SJCRH30 (cell line): ENCODE results near the gene SNAI3. TPM values are rescaled to one million over a fixed set of nuclear protein-coding genes. Genes with fewer than 3 reads are reported as not detected.
A peak's percentile ranks its signal among the peaks of the same experiment; 100 is the strongest.

Experiments
- DNase-seq, 2 experiments: peaks; one replicate each; pipeline ENCODE4 v3.0.0-alpha.2; 2015 to 2020
- H3K27ac ChIP-seq: fragments of 250-450 bp; sonication (Bioruptor Pico); 2 replicates; pipeline ENCODE4 v1.5.1; 2020; ENCODE audit warnings: mild to moderate bottlenecking, moderate library complexity
- H3K27me3 ChIP-seq: fragments of 250-450 bp; sonication (Bioruptor Pico); 2 replicates; pipeline ENCODE4 v1.5.1; 2020; ENCODE audit warnings: mild to moderate bottlenecking, moderate library complexity
- H3K36me3 ChIP-seq: fragments of 250-450 bp; sonication (Bioruptor Pico); 2 replicates; pipeline ENCODE4 v1.5.1; 2020; ENCODE audit warnings: mild to moderate bottlenecking, moderate library complexity
- H3K4me1 ChIP-seq: fragments of 250-450 bp; sonication (Bioruptor Pico); 2 replicates; pipeline ENCODE4 v1.5.1; 2020; ENCODE audit warnings: mild to moderate bottlenecking, moderate library complexity
- H3K4me3 ChIP-seq: fragments of 250-450 bp; sonication (Bioruptor Pico); 2 replicates; pipeline ENCODE4 v1.5.1; 2020; ENCODE audit warnings: mild to moderate bottlenecking, moderate library complexity
- H3K9me3 ChIP-seq: fragments of 250-450 bp; sonication (Bioruptor Pico); replicated peaks from 2 replicates; pipeline ENCODE4 v1.5.1; 2020; ENCODE audit warnings: mild to moderate bottlenecking, moderate library complexity
- total RNA-seq: library from RNA; depleted of rRNA; stranded (reverse); fragments of >200 nt; shearing (Covaris generic); gene quantifications from 2 replicates; pipeline ENCODE4 v1.2.3, GENCODE V29; 2014; rRNA removed

The SNAI3 gene
- total RNA-seq: 0.47 and 0.56 TPM in 2 replicates

DNA sequence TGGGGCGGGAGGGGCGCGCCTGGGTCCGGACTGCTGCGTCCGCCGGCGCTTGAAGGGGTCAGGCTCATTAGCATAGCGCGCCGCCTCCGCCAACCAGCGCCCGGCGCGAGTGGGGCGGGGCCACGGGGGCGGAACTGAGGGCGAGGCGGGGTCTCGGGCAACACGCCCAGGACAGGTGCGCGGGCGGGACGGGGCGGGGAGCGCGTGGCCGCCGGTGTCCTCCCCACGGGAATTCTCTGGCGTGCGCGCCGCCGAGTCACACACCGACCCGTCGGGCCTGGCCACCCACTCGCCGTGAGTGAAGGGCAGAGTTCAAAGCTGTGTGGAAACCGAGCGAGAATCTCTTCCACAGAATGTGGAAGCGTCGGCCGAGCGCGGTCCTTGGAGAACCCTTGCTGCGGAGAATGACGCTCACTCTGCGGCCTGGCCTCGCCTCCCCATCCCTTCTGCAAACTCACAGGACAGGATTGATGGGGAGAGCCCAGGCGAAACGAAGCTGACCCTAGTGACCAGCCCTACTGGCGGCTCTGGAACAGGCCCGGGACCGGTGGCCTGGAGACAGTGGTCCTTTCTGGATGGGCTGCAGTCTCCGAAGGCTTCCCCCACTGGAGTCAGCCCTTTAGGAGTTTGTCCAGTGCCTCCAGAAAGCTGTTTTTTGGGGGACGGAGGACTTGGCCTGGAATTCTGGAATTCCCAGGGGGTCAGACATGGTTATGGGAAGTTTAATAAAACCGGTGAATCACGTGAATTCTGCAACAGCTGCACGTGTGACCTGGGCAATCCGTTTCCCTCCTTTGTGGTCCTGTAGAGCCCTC, at the start of gene SNAI3:
SNAI3 (minus strand) TSS at position 69 of the 815 bp plus-strand sequence. CDS start 101 bp downstream, outside the sequence.
- peak within 1 kb of the TSS; percentile 80 for H3K27ac ChIP-seq
- H3K27me3 ChIP-seq: no peaks in the 10 kb centered on the region
- H3K4me1 ChIP-seq: peaks cover 27% of the 10 kb centered on the region
- H3K9me3 ChIP-seq: no peaks in the 10 kb centered on the region
- peak; percentile 82 to 85 for DNase-seq
- peak within 1 kb of the TSS; percentile 51 for H3K4me3 ChIP-seq
- H3K36me3 ChIP-seq: no peaks in the 10 kb centered on the region

DNA sequence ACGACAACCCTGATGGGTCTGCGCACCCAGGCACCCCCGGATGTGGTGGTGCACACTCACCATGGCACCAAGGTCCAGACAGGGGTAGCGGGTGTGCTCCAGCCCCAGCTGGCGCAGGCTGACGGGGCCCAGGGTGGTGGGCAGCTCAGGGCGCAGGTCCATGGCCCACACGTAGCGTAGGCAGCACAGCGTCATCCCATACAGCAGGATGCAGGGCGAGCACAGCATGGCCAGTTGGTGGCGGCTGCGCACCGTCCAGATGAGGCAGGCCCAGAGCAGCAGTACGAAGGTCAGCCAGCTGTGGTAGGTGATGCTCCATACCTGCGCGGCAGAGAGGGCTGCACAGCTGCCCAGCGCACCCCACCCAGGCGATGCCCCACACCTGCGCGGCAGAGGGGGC, 49.8 kb upstream of the SNAI3 start:
- no peak for DNase-seq
- H3K27ac ChIP-seq: no peak overlapping the region
- H3K9me3 ChIP-seq: no peaks in the 10 kb centered on the region
- H3K36me3 ChIP-seq: no peaks in the 10 kb centered on the region
- peaks cover 41% of the 10 kb centered on the region for H3K4me1 ChIP-seq
- no peaks in the 10 kb centered on the region for H3K27me3 ChIP-seq
- no peak overlapping the region for H3K4me3 ChIP-seq

DNA sequence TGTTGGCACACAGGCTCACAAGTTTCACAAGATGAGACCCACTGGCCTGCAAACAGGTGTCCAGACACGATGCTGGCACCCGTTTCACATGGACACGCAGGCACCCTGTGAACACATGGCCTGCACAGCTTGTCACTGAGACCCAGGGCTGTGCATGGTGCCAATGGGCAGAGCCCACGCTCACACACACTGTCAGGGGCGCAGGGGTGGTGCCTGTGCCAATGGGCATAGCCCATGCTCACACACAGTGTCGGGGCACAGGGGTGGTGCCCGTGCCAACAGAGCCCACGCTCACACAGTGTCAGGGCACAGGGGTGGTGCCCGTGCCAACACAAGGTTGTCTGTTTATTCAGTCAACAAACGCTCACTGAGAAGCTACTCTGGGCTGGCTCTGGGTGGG, 49.3 kb upstream of the SNAI3 start:
- no peaks in the 10 kb centered on the region for H3K27me3 ChIP-seq

DNA sequence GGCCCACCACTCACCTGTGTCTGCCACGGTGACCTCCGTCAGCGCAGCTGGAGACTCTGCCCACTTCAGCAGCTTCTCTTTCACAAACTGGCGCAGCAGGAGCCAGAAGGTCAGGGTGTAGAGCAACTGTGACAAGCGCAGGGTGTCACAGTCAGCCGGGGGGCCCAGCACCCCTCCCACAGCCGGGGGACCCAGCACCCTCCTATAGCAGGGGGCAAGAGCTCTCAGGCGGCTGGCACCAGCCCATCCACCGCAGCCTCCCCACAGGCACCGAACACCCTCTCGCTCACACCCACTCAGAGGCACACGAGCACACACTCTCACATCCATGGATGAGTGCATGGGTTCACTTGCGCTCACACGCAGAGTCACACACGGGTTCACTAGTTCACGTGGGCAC, 48.8 kb upstream of the SNAI3 start:
- H3K4me3 ChIP-seq: no peak overlapping the region
- H3K27me3 ChIP-seq: no peaks in the 10 kb centered on the region
- H3K27ac ChIP-seq: no peak overlapping the region
- no peak for DNase-seq
- peaks cover 37% of the 10 kb centered on the region for H3K4me1 ChIP-seq
- no peaks in the 10 kb centered on the region for H3K36me3 ChIP-seq
- no peaks in the 10 kb centered on the region for H3K9me3 ChIP-seq

More for the DNA sequence above, 49.3 kb upstream of the SNAI3 start:
- peaks cover 41% of the 10 kb centered on the region for H3K4me1 ChIP-seq
- no peaks in the 10 kb centered on the region for H3K36me3 ChIP-seq
- DNase-seq: no peak
- no peak overlapping the region for H3K4me3 ChIP-seq
- no peak overlapping the region for H3K27ac ChIP-seq
- H3K9me3 ChIP-seq: no peaks in the 10 kb centered on the region

DNA sequence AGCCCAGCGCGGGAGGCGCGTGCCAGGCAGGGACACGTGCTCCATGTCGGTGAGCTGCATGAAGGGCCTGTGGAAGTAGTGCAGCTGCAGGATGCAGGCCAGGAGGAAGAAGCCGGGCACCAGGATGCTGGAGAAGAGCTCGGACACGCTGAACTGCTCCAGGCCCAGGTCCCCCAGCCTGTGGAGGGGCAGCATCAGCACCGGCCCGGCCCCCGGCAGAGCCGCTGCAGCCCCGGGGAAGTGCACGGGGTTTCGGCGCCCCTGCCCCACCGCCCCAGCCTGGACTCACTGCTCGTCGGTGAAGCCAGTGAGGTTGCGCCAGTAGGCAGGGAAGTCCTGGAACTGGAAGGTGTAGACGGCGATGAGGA, 48.0 kb upstream of the SNAI3 start:
- no peaks in the 10 kb centered on the region for H3K27me3 ChIP-seq
- H3K9me3 ChIP-seq: no peaks in the 10 kb centered on the region
- H3K4me1 ChIP-seq: peaks cover 31% of the 10 kb centered on the region
- DNase-seq: no peak
- H3K4me3 ChIP-seq: no peak overlapping the region
- no peak overlapping the region for H3K27ac ChIP-seq
- no peaks in the 10 kb centered on the region for H3K36me3 ChIP-seq

DNA sequence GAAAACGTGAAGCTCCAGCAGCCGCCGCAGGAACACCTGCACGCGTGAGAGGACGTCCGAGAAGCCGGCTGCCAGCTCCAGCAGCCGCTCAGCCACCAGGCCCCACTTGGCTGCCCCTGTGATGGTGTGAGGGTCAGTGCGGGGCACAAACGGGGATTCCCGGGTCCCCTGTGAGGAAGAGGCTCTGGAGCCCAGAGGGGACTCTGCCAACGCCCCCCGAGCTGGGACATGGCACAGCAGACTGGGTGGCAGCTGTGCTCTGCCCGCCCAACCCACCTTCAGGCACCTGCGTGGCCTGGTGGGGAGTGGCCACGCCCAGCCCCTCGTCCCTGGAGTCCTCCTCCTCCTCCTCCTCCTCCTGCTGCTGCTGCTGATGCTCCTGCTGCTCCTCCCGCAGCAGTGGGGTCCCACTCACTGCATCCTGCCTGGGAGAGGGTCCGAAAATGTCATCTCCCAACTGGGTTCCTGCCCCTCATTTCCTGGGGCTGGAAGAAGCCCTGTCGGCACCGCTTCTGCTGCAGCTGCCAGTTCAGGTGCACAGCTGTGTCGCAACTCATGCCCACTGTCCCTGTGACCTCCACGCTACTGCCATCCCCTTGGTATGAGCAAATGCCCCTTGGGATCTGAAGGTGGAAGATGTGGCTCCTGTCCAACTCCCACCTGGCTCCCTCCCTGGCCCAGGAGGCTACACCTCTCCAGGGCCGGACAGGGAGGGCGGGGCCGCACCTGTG, 47.5 kb upstream of the SNAI3 start:
- Histone ChIP-seq H3K4me3 (no peak overlapping the region), H3K36me3 (no peaks in the 10 kb centered on the region), H3K4me1 (peaks cover 26% of the 10 kb centered on the region), H3K9me3 (no peaks in the 10 kb centered on the region), H3K27ac (no peak overlapping the region), H3K27me3 (no peaks in the 10 kb centered on the region)
- DNase-seq: no peak

DNA sequence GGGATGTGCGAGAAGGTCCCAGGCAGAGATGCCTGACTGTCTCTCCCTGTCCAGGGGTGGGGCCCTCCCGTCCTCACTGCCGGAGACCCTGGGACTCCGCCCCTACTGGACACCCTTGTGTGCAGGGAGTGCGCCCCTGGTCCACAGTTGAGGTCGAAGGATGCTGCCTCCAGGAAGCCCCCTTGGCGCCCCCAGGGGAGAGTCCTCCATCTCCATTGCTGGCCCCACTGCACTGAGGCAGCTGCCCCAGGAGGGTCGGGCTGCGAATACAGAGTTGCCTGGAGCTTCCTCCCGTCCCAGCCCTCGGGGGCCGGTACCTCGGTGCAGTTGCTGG, 46.6 kb upstream of the SNAI3 start:
- Histone ChIP-seq H3K9me3 (no peaks in the 10 kb centered on the region), H3K4me1 (peaks cover 17% of the 10 kb centered on the region), H3K27me3 (no peaks in the 10 kb centered on the region), H3K4me3 (no peak overlapping the region), H3K36me3 (no peaks in the 10 kb centered on the region), H3K27ac (no peak overlapping the region)
- DNase-seq: no peak

DNA sequence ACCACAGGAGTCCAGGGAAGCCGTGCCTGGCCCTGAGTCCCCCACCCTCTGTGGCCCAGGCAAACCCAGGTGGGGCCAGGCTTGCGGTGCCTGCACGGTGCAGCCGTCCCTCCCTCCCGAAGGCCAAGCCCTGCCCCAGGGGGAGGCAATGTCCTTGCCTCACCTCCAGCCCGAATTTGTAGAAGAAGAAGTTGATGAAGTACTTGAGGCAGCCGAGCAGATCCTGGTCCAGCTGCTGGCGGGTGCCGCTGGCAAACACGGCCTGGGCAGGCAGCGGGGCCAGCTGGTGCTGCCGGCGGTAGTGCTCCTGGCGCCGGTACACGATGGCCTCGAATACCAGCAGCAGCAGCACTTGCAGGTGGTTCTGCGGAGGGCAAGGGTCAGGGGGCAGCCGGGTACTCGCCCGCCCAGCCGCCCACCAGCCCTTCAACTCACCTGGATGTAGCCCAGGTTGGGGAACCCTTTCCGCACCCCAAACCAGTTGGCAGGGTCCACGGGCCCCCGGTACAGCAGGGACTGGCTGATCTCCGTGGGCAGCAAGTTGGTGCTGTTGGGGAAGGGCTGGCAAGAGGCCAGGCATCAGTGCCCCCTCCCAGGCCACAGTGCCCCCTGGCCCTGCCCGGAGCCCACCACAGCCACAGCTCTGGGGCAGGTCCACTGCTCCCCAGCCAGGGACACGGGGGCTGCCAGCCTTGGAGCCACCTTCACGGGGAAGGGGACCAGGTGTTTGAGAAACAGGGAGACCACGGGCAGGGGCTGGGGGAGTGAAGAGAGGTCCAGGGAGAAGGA, 46.1 kb upstream of the SNAI3 start:
- Histone ChIP-seq H3K4me1 (peaks cover 12% of the 10 kb centered on the region), H3K9me3 (no peaks in the 10 kb centered on the region), H3K27me3 (no peaks in the 10 kb centered on the region), H3K27ac (no peak overlapping the region), H3K36me3 (no peaks in the 10 kb centered on the region), H3K4me3 (no peak overlapping the region)
- no peak for DNase-seq

DNA sequence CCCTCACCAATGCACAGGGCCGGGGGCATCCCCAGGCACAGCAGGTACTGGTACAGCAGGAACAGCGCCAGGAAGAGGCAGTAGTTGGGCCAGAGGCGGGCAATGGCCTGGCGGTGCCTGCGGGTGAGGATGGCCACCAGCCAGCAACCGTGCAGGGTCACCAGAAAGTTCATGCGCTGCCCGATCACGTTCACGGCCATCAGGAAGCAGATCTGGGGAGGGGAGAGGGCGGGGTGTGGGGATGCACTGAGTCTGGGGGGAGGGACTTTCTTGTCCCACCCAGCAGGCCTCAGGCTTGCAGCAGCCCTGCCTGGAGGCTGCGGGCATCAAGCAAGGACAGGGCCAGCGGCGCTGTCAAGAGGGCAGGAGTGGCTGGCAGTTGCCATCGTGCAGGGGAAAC, 45.4 kb upstream of the SNAI3 start:
- peak overlapping the region; percentile 32 for H3K4me3 ChIP-seq
- DNase-seq: no peak
- H3K4me1 ChIP-seq: peaks cover 12% of the 10 kb centered on the region
- H3K27ac ChIP-seq: peak overlapping the region; percentile 85
- no peaks in the 10 kb centered on the region for H3K36me3 ChIP-seq
- no peaks in the 10 kb centered on the region for H3K27me3 ChIP-seq
- no peaks in the 10 kb centered on the region for H3K9me3 ChIP-seq

DNA sequence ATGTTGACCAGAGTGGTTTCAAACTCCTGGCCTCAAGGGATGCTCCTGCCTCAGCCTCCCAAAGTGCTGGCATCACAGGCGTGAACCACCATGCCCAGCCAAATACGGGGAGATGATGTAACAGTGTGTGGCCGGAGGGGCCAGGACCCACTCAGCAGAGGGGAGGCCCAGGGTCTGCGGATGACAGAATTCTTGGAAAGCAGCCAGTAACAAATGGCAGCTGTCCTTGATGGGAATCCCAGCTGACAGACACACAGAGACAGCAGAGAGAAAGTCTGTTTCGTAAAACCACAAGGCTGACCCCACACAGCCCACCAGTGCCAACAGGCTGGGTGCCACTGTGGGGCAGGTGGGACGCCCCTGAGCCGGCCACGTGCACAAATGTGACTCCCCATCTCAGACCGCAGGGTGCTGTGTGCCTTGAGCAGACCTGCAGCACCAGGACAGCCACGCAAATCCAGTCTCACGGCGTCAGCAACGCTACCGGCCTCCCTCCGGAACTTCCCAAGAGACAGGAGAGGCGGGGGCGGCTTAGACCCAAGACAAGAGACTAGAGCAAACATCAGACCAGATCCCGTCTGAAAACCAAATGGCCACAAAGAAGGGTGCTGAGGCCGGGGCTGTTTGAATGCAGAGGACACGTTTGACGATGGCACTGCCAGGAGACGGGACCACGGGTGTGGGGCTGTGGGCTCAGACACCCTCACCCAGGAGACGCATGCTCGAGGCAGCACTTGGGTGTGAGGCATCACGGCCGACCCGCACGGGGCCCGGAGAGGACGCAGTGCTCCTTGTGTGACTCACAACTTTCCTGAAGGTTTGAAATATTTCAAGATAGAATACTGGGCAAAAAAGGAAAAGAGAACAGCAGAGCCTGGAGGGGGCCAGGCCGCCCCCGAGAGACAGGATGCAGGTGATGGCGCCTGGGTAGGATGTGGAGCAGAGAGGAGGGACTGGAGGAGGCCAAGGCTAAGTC, 44.6 kb upstream of the SNAI3 start:
- H3K4me1 ChIP-seq: peaks cover 12% of the 10 kb centered on the region
- no peaks in the 10 kb centered on the region for H3K9me3 ChIP-seq
- H3K36me3 ChIP-seq: no peaks in the 10 kb centered on the region
- peak; percentile 88 to 94 for DNase-seq
- peak overlapping the region; percentile 85 for H3K27ac ChIP-seq
- H3K27me3 ChIP-seq: no peaks in the 10 kb centered on the region
- H3K4me3 ChIP-seq: peak overlapping the region; percentile 32

DNA sequence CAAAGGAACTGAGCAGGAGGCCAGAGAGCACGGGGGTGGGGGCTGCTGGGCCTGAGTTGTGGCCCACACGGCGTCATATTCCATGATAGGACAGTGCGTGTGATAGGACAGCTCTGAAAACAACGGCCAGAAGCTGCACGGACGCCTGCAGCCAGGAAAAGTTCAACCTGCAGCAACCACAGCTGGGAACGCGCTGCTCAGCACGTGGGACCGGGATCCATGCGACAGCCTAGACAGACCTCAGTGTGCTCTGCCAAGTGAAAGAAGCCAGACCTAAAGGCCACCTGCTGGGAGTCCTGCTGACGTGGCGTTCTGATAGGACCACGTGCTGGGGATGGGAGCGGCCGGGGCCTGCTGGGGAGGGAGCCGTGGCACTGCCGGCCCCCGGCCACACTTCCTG, 41.6 kb upstream of the SNAI3 start:
- Histone ChIP-seq H3K4me1 (peaks cover 12% of the 10 kb centered on the region), H3K27me3 (no peaks in the 10 kb centered on the region), H3K9me3 (no peaks in the 10 kb centered on the region), H3K4me3 (no peak overlapping the region), H3K27ac (no peak overlapping the region), H3K36me3 (no peaks in the 10 kb centered on the region)
- DNase-seq: no peak

DNA sequence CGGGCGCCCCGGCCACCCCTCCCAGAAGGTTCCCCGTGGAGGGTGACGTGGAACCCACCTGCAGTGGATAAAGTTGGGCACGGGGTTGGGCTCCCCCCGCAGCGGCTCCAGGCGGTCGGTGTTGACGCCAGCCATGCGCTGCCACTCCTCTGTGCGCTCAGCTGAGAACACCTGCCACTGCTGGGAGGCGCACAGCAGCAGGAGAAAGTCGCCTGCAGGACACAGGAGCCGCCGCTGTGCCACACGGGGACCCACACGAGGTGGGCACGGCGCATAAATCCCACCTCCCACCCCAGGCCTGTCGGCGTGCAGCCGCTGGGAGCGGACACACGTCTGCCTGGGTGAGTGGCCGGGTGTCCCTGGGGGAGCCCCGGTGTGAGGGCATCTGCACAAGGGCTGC, 40.7 kb upstream of the SNAI3 start:
- H3K27ac ChIP-seq: no peak overlapping the region
- H3K4me1 ChIP-seq: peaks cover 12% of the 10 kb centered on the region
- H3K27me3 ChIP-seq: no peaks in the 10 kb centered on the region
- H3K9me3 ChIP-seq: no peaks in the 10 kb centered on the region
- H3K36me3 ChIP-seq: no peaks in the 10 kb centered on the region
- DNase-seq: no peak
- H3K4me3 ChIP-seq: no peak overlapping the region

DNA sequence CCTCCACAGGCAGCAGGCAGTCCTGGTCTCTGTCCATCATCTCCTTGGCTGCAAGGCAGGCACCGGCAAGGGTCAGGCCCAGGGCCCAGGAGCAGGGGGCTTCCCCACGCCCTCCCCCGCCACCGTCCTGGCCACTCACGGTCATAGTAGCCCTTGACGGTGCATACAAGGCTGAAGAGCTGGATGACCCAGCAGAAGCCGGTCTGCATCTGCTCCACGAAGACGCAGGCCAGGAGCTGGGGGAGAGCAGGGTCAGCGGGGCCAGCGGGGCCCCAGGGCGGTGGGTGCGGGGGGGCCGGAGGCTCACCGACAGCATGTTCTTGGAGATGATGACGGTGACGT, 40.1 kb upstream of the SNAI3 start:
- Histone ChIP-seq H3K27ac (no peak overlapping the region), H3K36me3 (no peaks in the 10 kb centered on the region), H3K4me3 (no peak overlapping the region), H3K27me3 (no peaks in the 10 kb centered on the region), H3K4me1 (peaks cover 9% of the 10 kb centered on the region), H3K9me3 (no peaks in the 10 kb centered on the region)
- no peak for DNase-seq
